GM21390 (cell line): ENCODE measurements around the gene TMEM140.

Experiments used
- ATAC-seq: cut with Tn5 transposase; IDR thresholded peaks from one replicate; pipeline ENCODE4 v1.9.1; 2021; ENCODE audit not compliant: unreplicated experiment

Gene TMEM140

DNA sequence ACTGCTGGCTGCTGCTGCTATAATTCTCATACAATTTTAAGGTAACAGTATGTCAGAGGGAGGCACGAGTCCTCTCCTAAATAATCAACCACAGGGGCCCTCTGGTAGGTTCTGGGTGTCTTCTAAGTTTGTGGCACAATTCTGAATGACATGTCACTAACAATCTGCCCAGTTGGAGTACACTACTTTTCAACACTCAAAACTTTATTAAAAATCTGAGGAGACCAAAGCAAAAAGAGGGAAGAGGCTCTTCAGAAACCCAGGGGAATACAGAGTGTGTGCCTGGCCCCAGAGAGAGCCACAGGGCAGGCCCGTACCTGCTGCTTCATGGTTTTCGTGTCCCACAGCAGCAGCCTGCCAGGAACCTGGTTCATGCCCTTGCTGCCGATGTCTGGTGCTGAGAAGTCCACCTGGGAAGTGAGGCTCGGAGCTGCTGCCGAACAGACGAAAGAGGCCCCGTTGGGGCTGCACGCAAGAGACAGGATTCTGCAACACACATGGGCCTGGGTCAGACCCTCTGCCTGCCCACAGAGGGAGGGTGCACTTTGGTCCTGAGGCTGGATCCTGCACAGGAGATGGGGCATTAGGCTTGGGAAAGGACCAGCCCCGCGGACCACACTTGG is 45.2 kb downstream of the TMEM140 start:
- ATAC-seq = no peak

GRCh38 chr7:135193615-135194081 is 45.8 kb downstream of the TMEM140 start:
- no peak for ATAC-seq

DNA sequence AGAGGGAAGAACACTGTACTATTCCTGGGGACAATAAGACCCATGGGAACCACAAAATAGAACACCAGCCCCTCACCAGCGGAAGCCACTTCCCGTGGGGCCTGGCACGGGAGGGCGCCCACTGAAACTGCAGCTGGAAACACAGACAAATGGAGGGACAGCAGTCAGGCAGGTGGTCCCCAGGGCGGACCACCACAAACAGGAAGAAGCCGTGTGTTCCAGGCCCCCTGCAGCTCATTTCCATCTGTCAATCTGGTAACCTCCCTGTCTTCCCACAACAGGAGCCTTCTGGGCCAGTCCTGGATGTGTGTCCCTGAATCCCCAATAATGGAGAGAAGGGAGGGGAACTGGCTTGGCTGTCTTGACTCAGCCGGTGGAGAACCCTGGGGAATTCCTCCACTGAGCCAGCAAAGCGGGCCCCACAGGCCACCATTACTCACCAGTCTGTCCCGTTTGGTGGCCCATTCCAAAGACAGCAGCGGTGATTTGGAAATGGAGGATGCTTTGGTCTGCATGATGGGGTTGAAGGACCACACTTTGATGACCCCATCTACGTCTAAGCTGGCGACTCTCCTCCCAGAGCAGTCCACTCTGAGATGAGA is 46.7 kb downstream of the TMEM140 start:
- no peak for ATAC-seq

DNA sequence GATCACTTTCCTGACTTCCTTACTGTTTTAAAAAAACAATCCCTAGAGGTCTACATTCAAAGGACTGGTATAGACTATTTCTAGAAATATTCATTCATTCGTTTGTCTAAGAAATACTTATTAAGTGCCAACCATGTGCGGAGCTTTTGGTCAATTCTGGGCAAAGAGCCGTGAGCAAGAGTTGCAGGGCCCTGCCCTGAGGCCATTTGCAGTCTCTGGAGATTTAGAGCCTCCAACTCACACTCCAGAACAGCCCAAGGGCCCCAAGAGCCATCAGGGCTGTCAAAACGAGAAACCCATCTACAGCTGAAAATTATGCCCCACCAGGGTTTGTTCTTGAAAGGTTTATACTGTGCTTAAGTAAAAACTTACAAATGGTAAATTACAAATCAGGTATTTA is 47.3 kb downstream of the TMEM140 start:
- ATAC-seq = no peak

DNA sequence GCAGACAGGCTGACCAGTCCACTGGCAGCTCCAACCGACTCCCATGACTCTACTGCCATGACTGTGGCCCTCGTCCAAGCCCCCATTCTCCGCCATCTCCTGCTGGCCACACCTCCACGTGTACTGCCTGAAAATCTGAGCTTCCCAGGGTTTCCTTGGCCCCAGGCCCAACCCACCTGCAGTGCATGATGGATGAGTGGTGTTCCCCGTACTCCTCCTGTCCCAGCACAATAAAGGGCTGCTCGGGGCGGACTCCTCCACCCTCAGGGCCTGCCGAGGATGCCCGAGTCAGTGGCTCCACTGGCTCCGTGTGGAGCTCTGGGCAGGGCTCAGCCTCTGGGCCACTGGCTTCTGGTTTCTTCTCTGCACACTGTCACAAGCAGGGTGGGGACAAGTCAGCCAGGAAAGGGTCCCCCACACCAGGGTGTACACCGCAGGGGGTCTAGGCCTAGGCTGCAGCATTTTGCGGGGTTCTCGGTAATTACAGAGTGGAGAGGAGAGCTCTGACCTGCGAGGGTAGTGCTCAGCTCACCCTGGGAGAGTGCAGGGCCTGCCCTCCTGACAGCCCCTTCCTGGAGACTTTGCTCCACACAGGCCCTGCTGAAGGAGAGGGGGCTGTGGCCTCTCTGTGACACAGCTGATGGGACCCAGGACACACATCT is 48.2 kb downstream of the TMEM140 start:
- no peak for ATAC-seq

DNA sequence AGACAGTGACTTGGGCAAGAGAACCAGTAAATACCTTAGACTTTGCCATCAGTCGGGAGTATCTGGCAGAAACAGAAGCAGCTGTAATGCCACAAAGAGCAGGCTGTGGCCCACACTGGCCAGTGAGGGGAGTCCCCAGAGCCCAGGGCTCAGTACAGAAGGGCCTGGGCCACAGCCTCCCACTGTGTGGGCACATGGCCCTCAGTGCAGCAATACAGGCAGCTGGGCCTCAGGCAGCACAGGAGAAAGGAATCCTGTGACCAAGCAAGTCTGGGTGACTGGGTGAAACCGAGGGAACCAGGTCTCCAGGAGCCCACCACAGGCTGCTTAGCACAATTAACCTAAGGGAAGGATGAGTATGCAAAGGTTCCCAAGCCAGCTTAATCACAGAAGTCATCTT is 49.5 kb downstream of the TMEM140 start:
- no peak for ATAC-seq

DNA sequence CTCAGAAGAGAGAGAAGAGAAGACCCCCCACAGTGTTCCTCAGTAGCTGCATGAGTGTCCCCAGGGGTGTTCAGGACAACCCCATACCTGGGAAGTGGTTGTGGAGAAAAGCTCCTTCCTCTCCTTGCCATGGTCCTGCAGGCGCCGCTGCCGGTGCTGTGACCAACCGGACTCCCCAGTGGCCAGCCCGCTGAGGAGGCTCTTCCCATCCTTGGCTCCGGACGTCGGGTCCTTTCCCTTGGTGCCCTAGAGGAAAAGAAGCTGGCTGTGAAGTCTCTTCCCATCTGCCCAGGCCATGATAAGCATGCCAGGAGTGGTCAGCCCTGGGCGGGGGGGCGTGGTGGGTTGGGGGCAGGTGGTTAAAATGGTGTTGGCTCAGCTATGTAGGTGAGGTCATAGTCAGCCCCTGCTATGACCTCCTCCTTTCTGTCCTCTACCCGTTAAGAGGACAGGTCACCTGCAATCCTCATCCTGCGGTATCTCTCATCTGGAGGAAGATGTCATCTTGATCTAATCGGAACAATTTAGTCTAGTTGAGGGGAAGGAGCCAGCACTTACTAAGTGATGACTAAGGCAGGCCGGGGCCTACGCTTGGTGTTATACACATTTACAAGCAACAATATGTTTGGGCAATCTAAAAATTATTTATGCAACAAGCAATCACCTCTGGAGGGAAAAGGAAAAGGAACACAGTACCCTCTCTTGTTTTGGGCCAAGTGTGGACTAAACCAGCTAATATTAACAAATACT is 50.2 kb downstream of the TMEM140 start:
- no peak for ATAC-seq

- ATAC-seq = no peak
Observed at GRCh38 chr7:135199439-135199838, 51.6 kb downstream of the TMEM140 start.

DNA sequence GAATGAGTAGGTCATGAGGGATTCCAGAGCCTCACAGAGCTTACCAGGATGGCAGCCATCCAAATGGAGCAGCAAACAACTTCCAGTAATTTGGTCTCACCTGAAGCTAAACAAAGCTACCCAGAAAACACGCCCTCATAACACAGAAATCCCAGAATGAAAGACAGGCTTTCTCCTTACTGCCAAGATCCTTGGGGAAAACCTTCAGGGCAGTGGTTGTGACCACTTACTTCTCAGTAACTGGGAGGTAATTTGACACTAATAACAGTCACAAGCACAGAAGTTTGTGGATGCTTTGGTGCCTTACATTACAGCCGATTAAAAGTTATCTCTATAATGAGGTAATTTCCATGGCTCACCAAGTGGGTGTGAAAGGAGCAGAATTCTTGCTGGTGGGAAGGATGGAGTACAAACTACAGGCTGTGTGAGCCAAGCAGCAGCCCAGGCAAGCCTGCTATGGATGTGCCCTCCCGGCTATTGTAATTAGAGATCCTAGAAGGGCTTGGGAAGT is 53.0 kb downstream of the TMEM140 start:
- no peak for ATAC-seq

GRCh38 chr7:135201350-135201749 is 53.5 kb downstream of the TMEM140 start:
- ATAC-seq = no peak

- ATAC-seq = no peak
Observed at GRCh38 chr7:135204341-135204749, 56.5 kb downstream of the TMEM140 start.

DNA sequence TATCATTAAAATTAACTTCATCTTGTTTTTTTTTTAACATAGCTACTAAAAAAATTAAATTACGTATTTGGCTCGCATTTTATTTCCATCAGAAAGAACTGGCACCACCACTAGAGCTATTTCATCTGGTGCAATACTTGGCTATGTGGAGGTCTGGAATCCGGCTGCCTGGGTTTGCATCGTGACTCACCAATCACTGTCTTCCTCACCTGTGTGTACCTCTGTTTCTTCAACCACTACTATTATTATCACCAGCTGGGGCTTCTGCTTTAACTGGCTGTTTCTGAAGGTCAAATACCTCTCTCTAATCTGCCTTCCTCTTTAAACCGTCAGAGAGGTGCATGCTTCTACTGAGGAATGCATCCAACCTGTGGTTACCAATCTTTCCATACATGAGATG is 57.0 kb downstream of the TMEM140 start:
- ATAC-seq = no peak

DNA sequence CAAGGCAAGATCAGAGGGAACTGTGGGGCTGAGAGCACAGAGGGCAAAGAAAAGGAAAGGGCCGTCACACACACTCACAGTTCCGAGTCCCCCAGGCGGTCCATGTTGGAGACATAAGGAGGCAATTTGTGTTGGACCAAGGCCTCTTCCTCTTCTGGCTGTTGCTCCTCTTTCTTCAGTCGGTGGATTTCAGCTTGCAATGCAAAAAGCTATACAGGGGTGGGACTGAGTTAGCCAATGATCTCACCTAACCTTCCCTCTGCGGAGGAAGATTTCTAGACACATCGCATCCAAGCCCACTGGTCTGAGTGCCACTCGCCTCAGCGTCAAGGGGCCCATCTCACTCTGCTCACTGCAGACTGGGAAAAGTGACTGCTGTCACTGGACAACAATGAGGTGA is 58.0 kb downstream of the TMEM140 start:
- ATAC-seq = no peak

DNA sequence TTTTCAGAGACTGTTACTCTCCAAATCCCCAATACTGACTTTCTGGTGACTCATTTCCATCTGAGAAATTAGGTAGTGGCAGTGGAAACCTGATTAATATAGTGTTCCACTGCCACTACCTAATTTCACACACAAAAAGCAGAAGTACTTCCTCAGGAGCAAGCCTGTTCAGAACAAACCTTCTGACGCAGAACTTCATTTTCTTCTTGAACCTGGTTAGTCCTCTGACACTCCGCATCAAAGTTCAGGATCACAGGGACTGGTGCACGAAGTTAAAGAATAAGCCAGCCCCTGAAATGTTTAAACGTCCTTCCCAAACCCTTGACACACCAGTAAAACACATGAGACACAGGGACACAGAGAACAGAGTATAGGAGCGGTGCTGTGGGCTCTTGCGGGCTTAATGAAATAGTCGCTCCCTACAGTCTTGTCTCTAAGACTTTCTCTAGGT is 59.1 kb downstream of the TMEM140 start:
- ATAC-seq = peak; percentile 30

DNA sequence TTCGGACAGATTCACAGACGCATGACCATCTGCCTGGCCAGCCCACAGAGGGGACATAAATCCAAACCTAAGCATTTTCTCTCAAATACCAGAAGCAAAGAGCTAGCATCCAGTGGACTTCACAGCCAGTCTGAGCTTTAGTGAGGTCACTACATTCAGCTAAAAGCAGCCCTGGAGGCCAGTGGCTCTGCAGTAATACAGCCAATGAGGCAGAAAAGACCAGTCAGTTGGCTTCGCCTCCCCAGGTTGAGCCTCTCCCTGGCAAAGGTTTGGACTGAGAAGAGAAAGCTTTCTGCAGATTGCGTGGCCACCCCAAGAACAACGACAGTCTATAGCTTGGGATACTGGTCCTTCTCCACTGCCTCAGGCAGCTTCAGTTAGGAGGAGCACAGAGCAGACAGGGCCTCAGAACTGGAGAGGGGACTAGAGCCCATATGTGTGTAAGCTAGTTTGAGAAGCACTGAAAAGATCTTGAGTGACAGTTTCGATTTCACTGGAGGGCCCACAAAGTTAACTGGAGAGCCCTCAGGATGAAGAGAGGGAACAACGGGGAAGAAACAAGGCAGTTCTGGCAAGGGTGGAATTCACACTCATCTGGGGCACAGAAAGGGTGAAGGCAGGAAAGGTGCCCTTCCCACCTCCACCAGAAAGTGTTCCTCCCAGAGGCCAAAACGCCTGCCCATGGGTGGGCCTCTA is 59.7 kb downstream of the TMEM140 start:
- peak; percentile 18 for ATAC-seq

DNA sequence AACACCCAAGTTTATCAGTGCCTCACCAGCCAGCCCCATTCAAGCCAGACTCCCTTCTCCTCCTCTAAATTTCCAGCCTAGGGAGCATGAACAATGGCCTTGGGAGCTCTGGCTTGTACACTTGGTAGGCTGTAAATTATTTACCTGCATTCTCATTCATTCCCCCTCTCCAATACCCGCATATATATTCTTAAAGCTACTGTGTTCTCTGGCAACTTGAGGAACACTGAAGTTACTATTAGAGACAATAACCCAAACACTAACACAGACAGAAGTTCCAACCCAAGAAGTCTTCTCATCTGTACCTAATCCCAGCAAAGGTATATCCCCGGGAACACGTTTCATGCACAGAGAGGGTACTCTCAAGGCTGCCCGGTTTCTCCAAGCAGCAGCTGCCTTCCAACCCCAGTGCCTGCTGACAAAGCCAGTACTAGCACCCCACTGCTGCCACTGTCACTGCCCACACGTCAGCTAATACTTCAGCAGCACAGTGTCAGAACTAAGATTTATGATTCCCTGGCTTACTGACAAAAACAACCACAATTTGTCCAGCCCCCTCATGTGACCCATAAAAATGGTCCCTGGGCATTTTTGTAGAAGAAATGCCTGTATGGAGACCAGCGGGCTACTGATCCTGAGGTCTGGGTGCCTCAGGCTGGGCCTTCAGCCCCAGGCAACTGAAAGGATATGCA is 60.4 kb downstream of the TMEM140 start:
- no peak for ATAC-seq

DNA sequence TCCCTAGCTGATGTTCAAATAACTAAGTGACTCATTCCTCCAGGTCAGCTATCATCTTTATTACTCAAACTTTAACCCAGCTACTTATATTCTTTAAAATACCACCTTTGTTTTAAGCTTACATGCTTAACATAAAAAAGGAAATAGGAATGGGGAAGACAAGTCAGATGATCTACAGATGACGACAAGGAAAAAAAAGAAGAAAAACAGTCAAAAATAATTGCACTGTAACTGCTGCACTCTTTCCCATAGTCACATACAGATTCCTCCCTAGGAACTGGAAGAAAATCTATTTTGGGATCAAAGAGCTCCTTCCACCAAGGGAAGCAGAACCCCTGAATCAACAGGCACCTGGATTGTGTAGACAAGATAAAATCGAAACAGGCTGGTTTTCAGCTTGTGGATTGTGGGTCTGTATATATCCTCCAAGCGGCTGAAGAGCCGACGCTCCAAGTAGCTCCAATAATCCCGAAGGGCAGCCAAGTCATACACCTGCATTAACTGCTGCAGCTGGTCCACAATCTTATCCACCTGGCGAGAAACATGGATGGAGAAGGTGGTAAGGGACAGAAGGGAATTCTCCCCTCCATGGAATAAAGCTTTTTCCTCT is 61.5 kb downstream of the TMEM140 start:
- ATAC-seq = no peak

- peak; percentile 0 for ATAC-seq
Observed at GRCh38 chr7:135210888-135211178, 63.0 kb downstream of the TMEM140 start.

GRCh38 chr7:135211179-135211945 is 63.5 kb downstream of the TMEM140 start, which contains the start of gene WDR91:
TSS of gene WDR91 (minus strand) at chr7:135211526. CDS start at chr7:135211502, 24 bp downstream.
- ATAC-seq = peak; percentile 78
